Measurements from ENCODE around the gene SRP9.
"Not testable (repeated sequence)": the region's sequence is repeated elsewhere in the genome, so short reads cannot be mapped to it uniquely, and the experiment has no call there.

The SRP9 gene

DNA sequence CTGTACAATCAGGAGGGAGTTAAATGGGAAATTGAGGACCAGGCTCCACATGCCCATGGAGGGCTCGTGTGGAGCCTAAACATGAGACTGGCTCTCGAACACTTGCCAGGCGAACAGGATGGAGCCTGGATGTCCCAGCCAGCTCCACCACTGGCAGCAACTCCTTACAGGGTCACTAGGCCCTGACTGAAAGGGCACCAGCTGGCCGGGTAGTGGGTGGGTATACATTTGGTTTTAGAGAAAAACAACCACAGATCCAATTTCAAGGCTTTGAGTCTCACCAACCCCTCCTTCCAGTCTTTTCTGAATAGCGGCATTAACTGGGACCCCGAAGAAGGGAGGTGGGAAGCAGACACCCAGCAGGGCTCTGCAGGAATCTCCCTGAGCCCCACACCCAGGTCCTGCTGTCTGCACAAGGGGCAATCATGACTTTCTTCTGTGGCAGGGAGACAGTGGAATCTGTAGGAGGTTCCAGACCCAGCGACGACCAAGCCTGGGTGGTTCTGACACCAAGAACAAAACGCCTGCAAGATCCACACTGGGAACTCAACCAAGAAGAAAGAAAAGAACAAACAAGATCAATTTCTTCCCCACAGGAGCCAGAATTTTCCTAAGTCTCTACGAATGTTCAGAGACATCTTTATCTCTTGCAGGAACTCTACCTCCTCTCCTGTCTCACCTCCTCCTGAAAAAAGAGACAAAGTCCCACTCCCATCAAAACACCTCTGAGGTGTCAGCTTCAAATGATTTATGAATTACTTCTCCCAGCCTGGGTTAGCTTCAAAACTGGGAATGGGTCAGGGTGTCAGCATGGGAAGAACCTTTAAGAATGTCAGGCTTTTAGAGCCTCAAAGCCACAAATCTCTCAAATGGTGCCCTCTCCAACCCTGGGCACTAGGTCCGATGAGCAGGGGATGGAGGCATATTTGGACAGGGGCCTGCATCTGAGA, 26.5 kb upstream of the SRP9 start:
- Histone ChIP-seq H3K9me3 (no peaks in the 10 kb centered on the region), H3K4me1 (peaks cover 0 to 38% (median 16%) of the 10 kb centered on the region in 4 donors), H3K27me3 (no peaks in the 10 kb centered on the region), H3K27ac (no peak overlapping the region), H3K36me3 (no peaks in the 10 kb centered on the region), H3K4me3 (no peak overlapping the region)
- DNase-seq, result no peak
- TF ChIP-seq, protein P1, sequence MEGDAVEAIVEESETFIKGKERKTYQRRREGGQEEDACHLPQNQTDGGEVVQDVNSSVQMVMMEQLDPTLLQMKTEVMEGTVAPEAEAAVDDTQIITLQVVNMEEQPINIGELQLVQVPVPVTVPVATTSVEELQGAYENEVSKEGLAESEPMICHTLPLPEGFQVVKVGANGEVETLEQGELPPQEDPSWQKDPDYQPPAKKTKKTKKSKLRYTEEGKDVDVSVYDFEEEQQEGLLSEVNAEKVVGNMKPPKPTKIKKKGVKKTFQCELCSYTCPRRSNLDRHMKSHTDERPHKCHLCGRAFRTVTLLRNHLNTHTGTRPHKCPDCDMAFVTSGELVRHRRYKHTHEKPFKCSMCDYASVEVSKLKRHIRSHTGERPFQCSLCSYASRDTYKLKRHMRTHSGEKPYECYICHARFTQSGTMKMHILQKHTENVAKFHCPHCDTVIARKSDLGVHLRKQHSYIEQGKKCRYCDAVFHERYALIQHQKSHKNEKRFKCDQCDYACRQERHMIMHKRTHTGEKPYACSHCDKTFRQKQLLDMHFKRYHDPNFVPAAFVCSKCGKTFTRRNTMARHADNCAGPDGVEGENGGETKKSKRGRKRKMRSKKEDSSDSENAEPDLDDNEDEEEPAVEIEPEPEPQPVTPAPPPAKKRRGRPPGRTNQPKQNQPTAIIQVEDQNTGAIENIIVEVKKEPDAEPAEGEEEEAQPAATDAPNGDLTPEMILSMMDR (IDR thresholded peaks at IDR 0.05), result no peak
- intact Hi-C loops (cut with DNase I; ENCODE audit: low total_unique reads), result no loop called here

DNA sequence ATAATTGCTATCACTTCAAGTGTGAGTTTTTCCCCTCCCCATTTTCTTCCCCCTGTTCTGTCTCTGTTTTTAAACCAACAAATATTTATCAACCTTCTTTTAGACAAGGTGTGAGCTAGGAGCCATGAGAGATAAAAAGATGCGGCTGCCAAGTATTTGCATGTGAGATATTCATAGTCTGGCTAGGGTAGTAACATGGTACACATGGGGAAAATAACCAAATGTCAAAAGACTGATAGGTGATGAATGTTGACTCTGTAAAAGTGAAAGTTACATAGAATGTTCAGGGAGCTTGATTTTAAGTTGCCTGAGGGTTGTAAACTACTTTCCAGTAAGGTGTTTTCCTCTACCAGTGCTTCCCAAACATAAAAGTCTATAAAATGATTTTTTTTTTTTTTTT, 25.4 kb upstream of the SRP9 start:
- intact Hi-C loops (cut with DNase I; ENCODE audit: low total_unique reads), result no loop called here
- H3K4me1 ChIP-seq, result peaks cover 0 to 31% (median 11%) of the 10 kb centered on the region in 4 donors
- TF ChIP-seq, protein P1 (IDR thresholded peaks at IDR 0.05), result no peak

DNA sequence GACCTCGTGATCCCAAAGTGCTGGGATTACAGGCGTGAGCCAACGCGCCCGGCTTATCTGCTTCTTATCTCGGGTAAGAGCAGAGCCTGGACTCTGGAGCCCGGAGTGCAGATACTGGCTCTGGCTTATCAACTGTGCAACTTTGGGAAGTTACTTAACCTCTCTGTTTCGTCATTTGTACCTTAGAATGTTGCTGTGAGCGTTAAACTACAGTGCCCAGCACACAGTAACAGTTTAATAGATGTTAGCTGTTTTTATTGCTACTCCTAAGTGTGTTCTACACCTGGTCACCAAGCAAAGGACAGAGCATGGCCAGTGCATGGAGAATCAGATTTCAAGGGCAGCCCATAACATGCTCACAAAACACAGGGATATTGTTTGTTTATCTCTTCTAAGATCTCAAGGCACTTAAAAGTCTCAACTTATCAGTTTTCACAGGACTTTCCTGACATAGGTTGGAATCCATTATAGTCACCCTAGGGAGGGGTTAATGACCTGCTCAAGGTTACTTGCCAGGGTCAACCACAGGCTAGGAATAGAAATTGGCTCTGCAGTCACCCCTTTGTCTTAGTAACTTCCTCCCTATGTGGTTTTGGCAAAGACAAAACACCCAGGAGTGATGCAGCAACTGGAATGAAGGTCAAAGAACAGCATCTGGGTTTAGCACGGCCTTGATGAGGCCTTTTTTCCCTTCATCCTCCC, 22.5 kb upstream of the SRP9 start:
- H3K9me3 ChIP-seq, result no peaks in the 10 kb centered on the region
- TF ChIP-seq, protein P1 (IDR thresholded peaks at IDR 0.05), result no peak
- no peak overlapping the region for H3K27ac ChIP-seq
- peaks cover 0 to 21% (median 6%) of the 10 kb centered on the region in 4 donors for H3K4me1 ChIP-seq
- intact Hi-C loops (cut with DNase I; ENCODE audit: low total_unique reads), result no loop called here
- no peak overlapping the region for H3K4me3 ChIP-seq
- peak in 1 of 2 donors; percentile 42 for DNase-seq
- no peaks in the 10 kb centered on the region for H3K36me3 ChIP-seq
- H3K27me3 ChIP-seq, result no peaks in the 10 kb centered on the region

More for the DNA sequence above, 25.4 kb upstream of the SRP9 start:
- no peak overlapping the region for H3K27ac ChIP-seq
- no peak for DNase-seq
- no peak overlapping the region for H3K4me3 ChIP-seq
- no peaks in the 10 kb centered on the region for H3K9me3 ChIP-seq
- H3K36me3 ChIP-seq, result no peaks in the 10 kb centered on the region
- no peaks in the 10 kb centered on the region for H3K27me3 ChIP-seq

DNA sequence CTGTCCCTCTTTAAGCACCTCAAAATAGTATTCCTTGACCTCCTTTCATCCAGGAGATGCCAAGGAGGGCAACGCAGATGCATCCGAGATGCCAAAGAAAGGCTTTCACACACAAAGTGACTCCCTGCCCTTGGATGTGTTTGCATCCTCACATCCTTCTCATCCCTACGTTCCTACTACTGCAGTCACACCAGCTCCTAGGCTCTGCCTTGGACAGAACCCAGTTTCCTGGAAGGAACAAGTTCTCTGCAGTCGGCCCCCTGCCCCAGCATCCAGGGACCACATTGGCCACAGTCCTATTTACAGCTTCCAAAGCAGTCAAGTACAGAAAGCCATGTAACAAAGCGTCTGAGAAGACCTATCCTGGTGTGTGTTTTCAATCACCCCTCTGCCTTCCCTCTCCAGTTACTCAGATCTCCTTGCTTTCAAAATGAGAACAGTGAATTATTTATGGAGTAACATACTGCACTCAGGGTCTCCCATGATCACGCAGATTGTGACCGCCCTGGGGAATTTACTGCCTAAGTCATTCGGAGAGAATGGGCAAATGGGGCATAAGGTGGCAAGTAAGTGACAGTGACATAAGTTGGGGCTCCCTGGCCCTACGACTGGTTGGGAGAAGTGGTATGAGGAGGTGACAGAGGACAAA, 21.8 kb upstream of the SRP9 start:
- DNase-seq, result peak in 1 of 2 donors; percentile 54
- TF ChIP-seq, protein P1 (IDR thresholded peaks at IDR 0.05), result no peak
- no peaks in the 10 kb centered on the region for H3K27me3 ChIP-seq
- H3K4me3 ChIP-seq, result no peak overlapping the region
- H3K9me3 ChIP-seq, result no peaks in the 10 kb centered on the region
- intact Hi-C loops (cut with DNase I; ENCODE audit: low total_unique reads), result no loop called here
- H3K27ac ChIP-seq, result peak overlapping the region in 1 of 2 donors; percentile 27
- H3K4me1 ChIP-seq, result peaks cover 0 to 14% (median 6%) of the 10 kb centered on the region in 4 donors
- no peaks in the 10 kb centered on the region for H3K36me3 ChIP-seq

DNA sequence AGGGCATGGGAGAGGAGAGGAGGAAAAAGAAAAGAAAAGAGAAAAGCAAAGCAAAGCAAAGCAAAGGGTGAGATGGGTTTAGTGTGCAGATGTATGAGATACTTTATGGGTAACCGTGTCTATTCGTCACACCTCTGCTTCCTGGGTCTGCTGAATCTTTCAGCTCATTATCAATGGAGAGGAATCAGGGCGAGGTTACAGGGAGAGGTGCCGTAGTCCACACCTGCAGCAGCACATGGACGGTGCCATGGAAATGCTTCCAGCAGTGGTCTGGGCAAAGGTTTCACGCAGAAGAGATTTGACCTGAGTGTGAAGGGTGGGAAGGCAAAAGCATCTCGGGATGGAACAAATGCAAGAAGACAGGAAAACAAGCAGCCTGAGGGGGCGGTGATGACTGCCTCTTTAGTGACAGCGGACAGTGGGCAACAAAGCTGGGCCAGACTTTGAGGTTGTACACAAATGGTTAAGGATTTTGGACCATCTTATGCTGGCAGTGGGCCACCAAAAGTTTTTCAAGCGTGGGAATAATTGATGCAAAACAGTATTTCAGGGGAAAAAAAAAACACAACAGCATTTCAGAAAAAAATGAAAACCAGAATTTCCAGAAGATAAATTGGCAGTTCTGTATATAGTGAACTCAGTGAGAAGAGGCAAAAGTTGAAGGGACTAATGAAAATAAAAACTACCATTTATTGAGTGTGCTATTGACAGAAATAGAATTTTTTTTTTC, 19.5 kb upstream of the SRP9 start:
- H3K36me3 ChIP-seq, result no peaks in the 10 kb centered on the region
- peak in 1 of 2 donors; percentile 37 for DNase-seq
- H3K4me1 ChIP-seq, result peaks cover 0 to 16% (median 8%) of the 10 kb centered on the region in 4 donors
- no peaks in the 10 kb centered on the region for H3K9me3 ChIP-seq
- TF ChIP-seq, protein P1 (IDR thresholded peaks at IDR 0.05), result no peak
- intact Hi-C loops (cut with DNase I; ENCODE audit: low total_unique reads), result no loop called here
- H3K4me3 ChIP-seq, result no peak overlapping the region
- no peaks in the 10 kb centered on the region for H3K27me3 ChIP-seq
- no peak overlapping the region for H3K27ac ChIP-seq

DNA sequence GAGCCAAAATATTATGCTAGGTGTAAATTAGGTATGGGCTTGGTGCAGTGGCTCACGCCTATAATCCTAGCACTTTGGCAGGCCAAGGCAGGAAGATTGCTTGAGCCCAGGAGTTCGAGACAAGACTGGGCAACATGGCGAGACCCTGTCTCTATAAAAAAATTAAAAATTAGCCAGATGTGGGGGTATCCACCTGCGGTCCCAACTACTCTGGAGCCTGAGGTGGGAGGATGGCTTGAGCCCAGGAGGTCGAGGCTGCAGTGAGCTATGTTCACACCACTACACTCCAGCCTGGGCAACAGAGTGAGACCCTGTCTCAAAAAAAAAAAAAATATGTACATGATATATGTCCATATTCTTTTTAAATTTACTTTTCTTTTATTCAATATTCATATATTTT, 17.7 kb upstream of the SRP9 start:
- not testable (repeated sequence) for H3K36me3 ChIP-seq, H3K27ac ChIP-seq, H3K27me3 ChIP-seq, DNase-seq, H3K4me3 ChIP-seq, H3K9me3 ChIP-seq
- H3K4me1 ChIP-seq, result peaks cover 0 to 31% (median 23%) of the 10 kb centered on the region in 4 donors
- intact Hi-C loops (cut with DNase I; ENCODE audit: low total_unique reads), result loop anchor here (10.0 kb wide), 1 partner anchor 205 kb away; no protein-coding TSS in a partner anchor
